HepG2 (cell line): Measurements from ENCODE around the gene RAB43. TPM values are rescaled to one million over a fixed set of nuclear protein-coding genes. Genes with fewer than 3 reads are reported as not detected.

Experiments used
- ATAC-seq: fragments of 200-7000 bp; cut with Tn5 transposase; 3 replicates; pipeline ENCODE4 v1.9.1; 2020; ENCODE audit warnings: mild to moderate bottlenecking, moderate library complexity
- BruUV-seq: library from RNA; stranded (reverse); fragments of 400-500 nt; replicated peaks from 2 replicates; lab custom pipeline; 2021; lab: Mats Ljungman, UMichigan
- CTCF ChIA-PET: fragments of 300-600 bp; formaldehyde crosslinking; extraction: SDS; loops from one replicate; lab custom pipeline; 2021; ENCODE audit warnings: low total read pairs, inconsistent platforms, low intra/inter-chr PET ratio; lab: Yijun Ruan, JAX
- POLR2A ChIA-PET: fragments of 350-600 bp; sonication (Branson Sonifier 250); formaldehyde crosslinking; loops from one replicate; lab custom pipeline; 2020; ENCODE audit warnings: antibody characterized with exemption, inconsistent platforms; lab: Yijun Ruan, JAX
- DNase-seq: peaks from one replicate; pipeline ENCODE4 v3.0.0-alpha.2; 2015; ENCODE audit warnings: low spot score
- FAIRE-seq: peaks from 3 replicates; lab custom pipeline; 2011; peaks lifted over from hg19 to GRCh38; lab: Jason Lieb, UNC
- H2AFZ ChIP-seq: one replicate; pipeline ENCODE4 v1.6.1; 2011; ENCODE audit warnings: low read length, inconsistent platforms
- H3K27ac ChIP-seq: fragments of 300-600 bp; 3 replicates; pipeline ENCODE4 v1.8.0; 2011; ENCODE audit warnings: mixed run types, mild to moderate bottlenecking, mixed read lengths, low read length, inconsistent platforms; ENCODE audit not compliant: insufficient read depth; ENCODE audit errors: extremely low read length
- H3K27me3 ChIP-seq, 2 experiments: fragments of 200-600 bp in 1 of 2; 2 replicates in 1 of 2; 3 replicates in 1 of 2; pipeline versions ENCODE4 v1.6.0 to v1.8.0; 2011; ENCODE audit warnings: low read length in 2 of 2, mild to moderate bottlenecking in 2 of 2, moderate library complexity in 2 of 2, inconsistent platforms in 1 of 2; ENCODE audit not compliant: insufficient read depth in 2 of 2, control insufficient read depth in 1 of 2
- H3K36me3 ChIP-seq, 2 experiments: fragments of 200-600 bp in 1 of 2; replicated peaks in 1 of 2; 2 replicates in 1 of 2; 3 replicates in 1 of 2; pipeline versions ENCODE4 v1.5.1 to v1.8.0; 2011; ENCODE audit warnings: low read length in 2 of 2, inconsistent platforms in 1 of 2; ENCODE audit not compliant: insufficient read depth in 2 of 2, control insufficient read depth in 1 of 2
- H3K4me1 ChIP-seq: 2 replicates; pipeline ENCODE4 v1.5.1; 2012; ENCODE audit warnings: low read length, inconsistent platforms; ENCODE audit not compliant: insufficient read depth
- H3K4me2 ChIP-seq: 2 replicates; pipeline ENCODE4 v1.6.0; 2011; ENCODE audit warnings: low read depth, low read length, inconsistent platforms
- H3K4me3 ChIP-seq, 3 experiments: fragments of 200-600 bp in 1 of 3; sonication (generic), shearing (Covaris generic) in 1 of 3; replicated peaks in 1 of 3; 2 replicates each; pipeline ENCODE4 v1.5.1; 2011 to 2016; ENCODE audit warnings: low read length in 3 of 3, inconsistent platforms in 2 of 3, low read depth in 2 of 3, mild to moderate bottlenecking in 2 of 3, control low read depth in 1 of 3, mixed read lengths in 1 of 3; ENCODE audit not compliant: insufficient read depth in 1 of 3
- H3K79me2 ChIP-seq: one replicate; pipeline ENCODE4 v1.6.1; 2011; ENCODE audit warnings: low read length, inconsistent platforms; ENCODE audit not compliant: insufficient read depth
- H3K9ac ChIP-seq: 2 replicates; pipeline ENCODE4 v1.6.0; 2011; ENCODE audit warnings: mild to moderate bottlenecking, low read depth, low read length, inconsistent platforms; ENCODE audit not compliant: insufficient read depth
- H3K9me3 ChIP-seq: 2 replicates; pipeline ENCODE4 v1.5.1; 2012; ENCODE audit warnings: mild to moderate bottlenecking, low read length
- H4K20me1 ChIP-seq: 2 replicates; pipeline ENCODE4 v1.6.0; 2011; ENCODE audit warnings: inconsistent platforms, mild to moderate bottlenecking, low read length, moderate library complexity; ENCODE audit not compliant: insufficient read depth
- KDM5A ChIP-seq: fragments of 200-600 bp; sonication (generic); IDR thresholded peaks from 2 replicates; pipeline ENCODE4 v1.7.0; 2018; ENCODE audit warnings: antibody characterized with exemption, mild to moderate bottlenecking, low read length, borderline replicate concordance
- NR2F1 ChIP-seq, 2 experiments: fragments of 450-650 bp in 1 of 2; formaldehyde crosslinking in 1 of 2; IDR thresholded peaks; 2 replicates each; pipeline versions ENCODE4 v1.5.0 to v1.6.1; 2016 to 2020; ENCODE audit warnings: mild to moderate bottlenecking in 1 of 2, missing compliant biosample characterization in 1 of 2, missing genetic modification reagents in 1 of 2, moderate library complexity in 1 of 2
- RARA ChIP-seq: IDR thresholded peaks from 2 replicates; pipeline ENCODE4 v1.6.1; 2016; ENCODE audit warnings: missing genetic modification reagents, missing compliant biosample characterization
- ZNF230 ChIP-seq: sonication (generic); formaldehyde crosslinking; IDR thresholded peaks from 2 replicates; pipeline ENCODE4 v1.4.0; 2020; ENCODE audit warnings: mild to moderate bottlenecking, missing genetic modification reagents
- ZNF235 ChIP-seq: sonication (generic); formaldehyde crosslinking; IDR thresholded peaks from 2 replicates; pipeline ENCODE4 v1.8.1; 2023; ENCODE audit warnings: mild to moderate bottlenecking, missing genetic modification reagents, borderline replicate concordance
- ZNF30 ChIP-seq: sonication (generic); formaldehyde crosslinking; IDR thresholded peaks from 2 replicates; pipeline ENCODE4 v1.5.0; 2020; ENCODE audit warnings: mild to moderate bottlenecking, missing genetic modification reagents
- WGBS: methylation state at CpG from one replicate; pipeline ENCODE4 v1.1.6; 2017; ENCODE audit warnings: low lambda C conversion rate; 5-methylcytosine and 5-hydroxymethylcytosine counted together
- in situ Hi-C: cut with HindIII; loops from 2 replicates; pipeline ENCODE4 v1.10.0; 2017; ENCODE audit warnings: low pct_unique_long_range_greater_than_20kb; ENCODE audit not compliant: extremely low pct_ligation_motif_present
- intact Hi-C: fragments of 100-400 bp; cut with micrococcal nuclease; formaldehyde crosslinking; loops from one replicate; pipeline ENCODE4 v1.10.0; 2022; ENCODE audit not compliant: unreplicated experiment
- polyA plus RNA-seq, 8 experiments: library from polyadenylated mRNA; depleted of rRNA in 3 of 8; stranded (reverse) in 7 of 8; unstranded in 1 of 8; fragments of >200 nt; fragmentation: Illumina TruSeq in 4 of 8; extraction: Trizol in 4 of 8; gene quantifications; 2 replicates each; pipeline versions ENCODE4 v1.2.1 to v1.2.3, GENCODE V29; 2011 to 2016; ENCODE audit warnings: low read depth in 4 of 8, missing spikeins in 1 of 8, mixed read lengths in 1 of 8; ENCODE audit not compliant: insufficient read depth in 1 of 8
- total RNA-seq, 5 experiments: library from RNA; depleted of rRNA; stranded (reverse); fragments of >200 nt; fragmentation: Illumina TruSeq; extraction: Trizol; gene quantifications; 2 replicates each; pipeline ENCODE4 v1.2.3, GENCODE V29; 2016; ENCODE audit warnings: low read depth in 1 of 5
- TF ChIP-seq, protein P1 (sequence below): sonication (generic); formaldehyde crosslinking; IDR thresholded peaks from 2 replicates; pipeline ENCODE4 v1.5.1; 2020; ENCODE audit warnings: missing genetic modification reagents, mild to moderate bottlenecking, borderline replicate concordance

RAB43 gene
- total and polyA plus RNA-seq, 2 of the 13 experiments (the other 11 are each of a cell fraction or from before 2014, with no cell fraction given) = 11.8 to 18.4 TPM

DNA sequence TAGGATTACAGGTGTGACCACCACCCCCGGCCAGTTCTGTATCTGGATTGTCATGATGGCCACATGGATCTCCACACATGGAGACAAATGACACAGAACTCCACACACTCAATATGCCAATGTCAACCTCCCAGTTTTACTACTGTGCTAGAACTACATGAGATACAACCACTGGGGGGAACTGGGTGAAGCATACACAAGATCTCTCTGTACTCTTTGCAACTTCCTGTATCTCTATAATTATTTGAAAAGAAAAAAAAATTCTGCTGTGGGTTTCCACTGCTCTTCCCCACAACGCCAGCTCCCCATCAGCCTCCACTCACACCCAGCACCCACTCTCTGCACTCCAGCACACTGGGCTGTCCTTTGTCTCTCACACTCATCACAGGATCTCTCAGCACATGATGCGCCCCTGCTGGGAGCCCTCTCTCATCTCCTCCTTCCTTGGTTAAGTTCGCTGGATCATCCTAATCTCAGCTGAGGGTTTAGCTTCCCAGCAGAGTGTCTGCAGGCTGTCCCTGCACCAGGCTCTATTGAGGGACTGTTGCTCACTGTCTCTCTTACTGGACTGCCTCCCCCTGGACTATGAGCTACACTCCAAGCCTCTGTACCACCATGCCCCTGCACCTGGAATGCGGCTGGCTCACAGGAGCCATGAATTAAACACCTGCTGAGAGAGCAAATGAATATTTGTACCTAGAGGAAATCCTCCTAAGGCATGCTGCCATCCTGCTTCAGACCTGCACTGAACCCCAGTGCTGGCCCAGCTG lies 10.7 kb upstream of the RAB43 start:
- H3K36me3 ChIP-seq = peaks cover 19 to 50% of the 10 kb centered on the region in 2 experiments
- no peaks in the 10 kb centered on the region for H3K4me1 ChIP-seq
- FAIRE-seq = no peak
- no peak overlapping the region for H3K27ac ChIP-seq
- 0 out of 3 replicates have a peak, but pooled peaks have one; percentile 23 for ATAC-seq
- H3K4me3 ChIP-seq = no peak overlapping the region
- in situ Hi-C loops = no loop called here
- POLR2A ChIA-PET = interaction anchor here (3.4 kb wide), 1 partner anchor 10 kb away, joined by 22 read pairs; the partner anchor contains the start of gene RAB43
- TF ChIP-seq, protein P1, sequence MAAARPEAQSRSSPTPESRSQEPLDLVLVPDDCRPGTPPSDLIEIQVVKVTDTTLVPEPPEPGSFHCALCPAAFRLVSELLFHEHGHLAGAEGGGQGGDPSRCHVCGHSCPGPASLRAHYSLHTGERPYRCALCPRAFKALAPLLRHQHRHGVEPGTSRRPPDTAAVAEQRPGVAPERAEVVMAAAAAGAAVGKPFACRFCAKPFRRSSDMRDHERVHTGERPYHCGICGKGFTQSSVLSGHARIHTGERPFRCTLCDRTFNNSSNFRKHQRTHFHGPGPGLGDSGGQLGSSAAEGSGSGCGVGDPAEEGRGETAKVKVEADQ = no peak
- TF ChIP-seq ZNF230 (CRISPR knock-in tag) = no peak
- TF ChIP-seq, all 625 proteins: peak for 0
- no TSS peak for BruUV-seq
- no peak overlapping the region for H3K4me2 ChIP-seq
- H3K27me3 ChIP-seq = no peaks in the 10 kb centered on the region
- 93% methylated on average over 5 of the region's 5 CpGs for WGBS
- intact Hi-C loops = no loop called here
- no peaks in the 10 kb centered on the region for H3K79me2 ChIP-seq
- H2AFZ ChIP-seq = no peak overlapping the region
- H3K9me3 ChIP-seq = no peaks in the 10 kb centered on the region
- no peak overlapping the region for H3K9ac ChIP-seq
- CTCF ChIA-PET = no interaction called here
- DNase-seq = no peak
- H4K20me1 ChIP-seq = no peaks in the 10 kb centered on the region

GRCh38 chr3:129131465-129132088 lies 10.0 kb upstream of the RAB43 start:
- Histone ChIP-seq H3K9ac (no peak overlapping the region), H3K4me3 (no peak overlapping the region), H2AFZ (no peak overlapping the region), H3K79me2 (no peaks in the 10 kb centered on the region), H3K4me2 (no peak overlapping the region), H4K20me1 (no peaks in the 10 kb centered on the region), H3K36me3 (peaks cover 19 to 50% of the 10 kb centered on the region in 2 experiments), H3K27ac (no peak overlapping the region), H3K27me3 (no peaks in the 10 kb centered on the region), H3K4me1 (no peaks in the 10 kb centered on the region), H3K9me3 (no peaks in the 10 kb centered on the region)
- FAIRE-seq (no peak), ATAC-seq (no peak; the same call in 2 of the 3 replicates), DNase-seq (no peak)
- CTCF ChIA-PET = no interaction called here
- TF ChIP-seq KDM5A = no peak
- TF ChIP-seq ZNF30 (CRISPR knock-in tag) = no peak
- no peak for TF ChIP-seq ZNF235
- TF ChIP-seq NR2F1 (CRISPR knock-in tag; IDR thresholded peaks at IDR 0.05) = peak in 1 of 2 experiments; percentile 75; a peak in 2 of 4 replicates
- peak; percentile 51; the same call in 1 of the 2 replicates for TF ChIP-seq RARA (CRISPR knock-in tag)
- in situ Hi-C loops = no loop called here
- BruUV-seq = no TSS peak
- POLR2A ChIA-PET = interaction anchor here (3.4 kb wide), 1 partner anchor 9 kb away, joined by 22 read pairs; the partner anchor contains the start of gene RAB43
- intact Hi-C loops = no loop called here
- WGBS = 88% methylated on average over 2 of the region's 2 CpGs
